HEK293 (cell line): ENCODE measurements around the gene CRTC3.

Experiments used
- AEBP2 ChIP-seq: fragments of 450-650 bp; formaldehyde crosslinking; IDR thresholded peaks from 2 replicates; pipeline ENCODE4 v1.5.1; 2016; ENCODE audit warnings: missing biosample characterization, missing genetic modification characterization, borderline replicate concordance
- BCL11B ChIP-seq: fragments of 450-650 bp; formaldehyde crosslinking; IDR thresholded peaks from 2 replicates; pipeline ENCODE4 v1.5.1; 2016; ENCODE audit warnings: low read depth, missing biosample characterization, missing genetic modification characterization
- EGR2 ChIP-seq: fragments of 450-650 bp; formaldehyde crosslinking; IDR thresholded peaks from 2 replicates; pipeline ENCODE4 v1.5.1; 2016; ENCODE audit warnings: low read depth, missing biosample characterization, missing genetic modification characterization
- FEZF1 ChIP-seq: fragments of 450-650 bp; formaldehyde crosslinking; IDR thresholded peaks from 2 replicates; pipeline ENCODE4 v1.5.1; 2016; ENCODE audit warnings: missing biosample characterization, missing genetic modification characterization
- HOXC10 ChIP-seq: sonication (generic); formaldehyde crosslinking; IDR thresholded peaks from 2 replicates; pipeline ENCODE4 v1.8.1; 2023; ENCODE audit warnings: mild to moderate bottlenecking, missing genetic modification reagents
- KLF1 ChIP-seq: fragments of 450-650 bp; formaldehyde crosslinking; IDR thresholded peaks from 2 replicates; pipeline ENCODE4 v1.5.1; 2016; ENCODE audit warnings: missing biosample characterization, missing genetic modification characterization
- KLF17 ChIP-seq: fragments of 450-650 bp; formaldehyde crosslinking; IDR thresholded peaks from 2 replicates; pipeline ENCODE4 v1.5.1; 2016; ENCODE audit warnings: missing biosample characterization, missing genetic modification characterization
- KLF9 ChIP-seq: fragments of 450-650 bp; formaldehyde crosslinking; IDR thresholded peaks from 2 replicates; pipeline ENCODE4 v1.5.1; 2016; ENCODE audit warnings: missing biosample characterization, missing genetic modification characterization, low read depth
- MEIS1 ChIP-seq: sonication (generic); formaldehyde crosslinking; IDR thresholded peaks from 2 replicates; pipeline ENCODE4 v1.8.1; 2022; ENCODE audit warnings: missing genetic modification reagents, mild to moderate bottlenecking, borderline replicate concordance
- RBAK ChIP-seq: fragments of 450-650 bp; formaldehyde crosslinking; IDR thresholded peaks from 2 replicates; pipeline ENCODE4 v1.5.1; 2016; ENCODE audit warnings: missing biosample characterization, missing genetic modification characterization
- REPIN1 ChIP-seq: fragments of 450-650 bp; formaldehyde crosslinking; IDR thresholded peaks from 2 replicates; pipeline ENCODE4 v1.5.1; 2017; ENCODE audit warnings: missing biosample characterization, missing genetic modification characterization, low read depth
- SALL2 ChIP-seq: fragments of 450-650 bp; formaldehyde crosslinking; IDR thresholded peaks from 2 replicates; pipeline ENCODE4 v1.5.0; 2017; ENCODE audit warnings: missing biosample characterization, mild to moderate bottlenecking, missing genetic modification characterization, borderline replicate concordance
- SCRT2 ChIP-seq: fragments of 450-650 bp; formaldehyde crosslinking; IDR thresholded peaks from 2 replicates; pipeline ENCODE4 v1.5.1; 2016; ENCODE audit warnings: missing biosample characterization, missing genetic modification characterization
- ZEB2 ChIP-seq: fragments of 450-650 bp; formaldehyde crosslinking; IDR thresholded peaks from 2 replicates; pipeline ENCODE4 v1.5.1; 2016; ENCODE audit warnings: missing biosample characterization, missing genetic modification characterization
- ZFHX2 ChIP-seq: fragments of 450-650 bp; formaldehyde crosslinking; conservative IDR thresholded peaks from 2 replicates; pipeline ENCODE4 v1.5.1; 2016; ENCODE audit warnings: missing biosample characterization, missing genetic modification characterization
- ZFP3 ChIP-seq: fragments of 450-650 bp; formaldehyde crosslinking; IDR thresholded peaks from 2 replicates; pipeline ENCODE4 v1.5.1; 2016; ENCODE audit warnings: low read depth, missing biosample characterization, missing genetic modification characterization
- ZFP37 ChIP-seq: fragments of 450-650 bp; formaldehyde crosslinking; IDR thresholded peaks from 2 replicates; pipeline ENCODE4 v1.5.1; 2016; ENCODE audit warnings: missing biosample characterization, missing genetic modification characterization
- ZFP41 ChIP-seq: fragments of 450-650 bp; formaldehyde crosslinking; IDR thresholded peaks from 2 replicates; pipeline ENCODE4 v1.5.1; 2016; ENCODE audit warnings: missing biosample characterization, missing genetic modification characterization, borderline replicate concordance
- ZFP69B ChIP-seq: fragments of 450-650 bp; formaldehyde crosslinking; IDR thresholded peaks from 2 replicates; pipeline ENCODE4 v1.5.1; 2016; ENCODE audit warnings: missing biosample characterization, missing genetic modification characterization
- ZIC2 ChIP-seq: fragments of 450-650 bp; formaldehyde crosslinking; IDR thresholded peaks from 2 replicates; pipeline ENCODE4 v1.5.1; 2016; ENCODE audit warnings: missing biosample characterization, missing genetic modification characterization
- ZNF146 ChIP-seq: fragments of 450-650 bp; formaldehyde crosslinking; IDR thresholded peaks from 2 replicates; pipeline ENCODE4 v1.5.1; 2016; ENCODE audit warnings: missing biosample characterization, missing genetic modification characterization
- ZNF174 ChIP-seq: fragments of 450-650 bp; formaldehyde crosslinking; IDR thresholded peaks from 2 replicates; pipeline ENCODE4 v1.5.0; 2017; ENCODE audit warnings: missing biosample characterization, mild to moderate bottlenecking, missing genetic modification characterization
- ZNF175 ChIP-seq: fragments of 450-650 bp; formaldehyde crosslinking; IDR thresholded peaks from 2 replicates; pipeline ENCODE4 v1.5.1; 2016; ENCODE audit warnings: missing biosample characterization, missing genetic modification characterization
- ZNF239 ChIP-seq: fragments of 450-650 bp; formaldehyde crosslinking; IDR thresholded peaks from 2 replicates; pipeline ENCODE4 v1.5.1; 2016; ENCODE audit warnings: missing biosample characterization, missing genetic modification characterization
- ZNF248 ChIP-seq: fragments of 450-650 bp; formaldehyde crosslinking; IDR thresholded peaks from 2 replicates; pipeline ENCODE4 v1.5.1; 2017; ENCODE audit warnings: missing biosample characterization, missing genetic modification characterization
- ZNF302 ChIP-seq: fragments of 450-650 bp; formaldehyde crosslinking; IDR thresholded peaks from 2 replicates; pipeline ENCODE4 v1.5.1; 2016; ENCODE audit warnings: missing biosample characterization, missing genetic modification characterization, low read depth
- ZNF324 ChIP-seq: fragments of 450-650 bp; formaldehyde crosslinking; IDR thresholded peaks from 2 replicates; pipeline ENCODE4 v1.5.1; 2016; ENCODE audit warnings: missing biosample characterization, missing genetic modification characterization
- ZNF335 ChIP-seq: fragments of 450-650 bp; formaldehyde crosslinking; conservative IDR thresholded peaks from 2 replicates; pipeline ENCODE4 v1.5.1; 2016; ENCODE audit warnings: missing biosample characterization, missing genetic modification characterization
- ZNF366 ChIP-seq: fragments of 450-650 bp; formaldehyde crosslinking; conservative IDR thresholded peaks from 2 replicates; pipeline ENCODE4 v1.5.1; 2016; ENCODE audit warnings: missing biosample characterization, missing genetic modification characterization
- ZNF391 ChIP-seq: fragments of 450-650 bp; formaldehyde crosslinking; IDR thresholded peaks from 2 replicates; pipeline ENCODE4 v1.5.1; 2016; ENCODE audit warnings: low read depth, missing biosample characterization, missing genetic modification characterization, borderline replicate concordance
- ZNF423 ChIP-seq: fragments of 450-650 bp; formaldehyde crosslinking; IDR thresholded peaks from 2 replicates; pipeline ENCODE4 v1.5.1; 2016; ENCODE audit warnings: missing biosample characterization, missing genetic modification characterization
- ZNF433 ChIP-seq: fragments of 450-650 bp; formaldehyde crosslinking; IDR thresholded peaks from 2 replicates; pipeline ENCODE4 v1.5.1; 2016; ENCODE audit warnings: missing biosample characterization, missing genetic modification characterization, low read depth
- ZNF48 ChIP-seq: fragments of 450-650 bp; formaldehyde crosslinking; IDR thresholded peaks from 2 replicates; pipeline ENCODE4 v1.5.1; 2016; ENCODE audit warnings: missing biosample characterization, missing genetic modification characterization
- ZNF510 ChIP-seq: fragments of 450-650 bp; formaldehyde crosslinking; IDR thresholded peaks from 2 replicates; pipeline ENCODE4 v1.5.1; 2018; ENCODE audit warnings: mild to moderate bottlenecking, missing genetic modification characterization, missing biosample characterization; ENCODE audit not compliant: insufficient replicate concordance
- ZNF747 ChIP-seq: fragments of 450-650 bp; formaldehyde crosslinking; IDR thresholded peaks from 2 replicates; pipeline ENCODE4 v1.5.1; 2016; ENCODE audit warnings: missing biosample characterization, missing genetic modification characterization
- ZNF785 ChIP-seq: fragments of 450-650 bp; formaldehyde crosslinking; IDR thresholded peaks from 2 replicates; pipeline ENCODE4 v1.5.1; 2016; ENCODE audit warnings: missing biosample characterization, missing genetic modification characterization
- ZNF792 ChIP-seq: fragments of 450-650 bp; formaldehyde crosslinking; IDR thresholded peaks from 2 replicates; pipeline ENCODE4 v1.5.1; 2016; ENCODE audit warnings: missing biosample characterization, missing genetic modification characterization
- ZSCAN30 ChIP-seq: fragments of 450-650 bp; IDR thresholded peaks from 2 replicates; pipeline ENCODE4 v1.5.1; 2018; ENCODE audit warnings: missing biosample characterization, mild to moderate bottlenecking, missing genetic modification characterization, moderate library complexity
- TF ChIP-seq, protein P1 (sequence below): fragments of 450-650 bp; formaldehyde crosslinking; IDR thresholded peaks from 2 replicates; pipeline ENCODE4 v1.5.1; 2016; ENCODE audit warnings: missing biosample characterization, missing genetic modification characterization

The CRTC3 gene

GRCh38 chr15:90529371-90530249 is at the start of gene CRTC3 (continued):
- no peak for TF ChIP-seq AEBP2 (tag by site-specific recombination)
- no peak for TF ChIP-seq SALL2 (tag by site-specific recombination)
- TF ChIP-seq ZNF423 (tag by site-specific recombination) = 0 out of 2 replicates have a peak, but pooled peaks have one; percentile 16
- TF ChIP-seq ZNF175 (tag by site-specific recombination) = no peak
- TF ChIP-seq FEZF1 = no peak
- TF ChIP-seq KLF9 (tag by site-specific recombination) = no peak
- TF ChIP-seq ZNF747 (tag by site-specific recombination) = no peak
- TF ChIP-seq ZFP3 = no peak
- no peak for TF ChIP-seq KLF17 (tag by site-specific recombination)
- no peak for TF ChIP-seq ZFP37 (tag by site-specific recombination)
- TF ChIP-seq ZNF48 (tag by site-specific recombination) = no peak
- TF ChIP-seq ZNF146 (tag by site-specific recombination) = no peak
- TF ChIP-seq ZNF324 (tag by site-specific recombination) = no peak
- TF ChIP-seq HOXC10 (CRISPR knock-in tag) = no peak
- no peak for TF ChIP-seq ZNF785 (tag by site-specific recombination)
- TF ChIP-seq ZFP41 = no peak
- TF ChIP-seq ZEB2 = peak; percentile 64
- TF ChIP-seq ZNF391 (tag by site-specific recombination) = no peak; the same call in 1 of the 2 replicates
- TF ChIP-seq ZNF433 (tag by site-specific recombination) = no peak
- no peak for TF ChIP-seq ZFHX2
- TF ChIP-seq ZNF248 (tag by site-specific recombination) = no peak
- TF ChIP-seq KLF1 (tag by site-specific recombination) = no peak
- TF ChIP-seq ZIC2 (tag by site-specific recombination) = peak; percentile 13; the same call in 1 of the 2 replicates
- TF ChIP-seq MEIS1 (CRISPR knock-in tag) = no peak
- peak; percentile 91 for TF ChIP-seq ZNF335 (tag by site-specific recombination)
- TF ChIP-seq ZNF792 = no peak
- no peak for TF ChIP-seq BCL11B (tag by site-specific recombination)
- TF ChIP-seq ZNF510 = no peak
- TF ChIP-seq, protein P1, sequence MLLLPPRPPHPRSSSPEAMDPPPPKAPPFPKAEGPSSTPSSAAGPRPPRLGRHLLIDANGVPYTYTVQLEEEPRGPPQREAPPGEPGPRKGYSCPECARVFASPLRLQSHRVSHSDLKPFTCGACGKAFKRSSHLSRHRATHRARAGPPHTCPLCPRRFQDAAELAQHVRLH (tag by site-specific recombination) = no peak
- no peak for TF ChIP-seq ZNF239 (tag by site-specific recombination)
- TF ChIP-seq ZNF366 (tag by site-specific recombination) = no peak
- no peak for TF ChIP-seq SCRT2 (tag by site-specific recombination)
- no peak for TF ChIP-seq ZNF174 (tag by site-specific recombination)
- no peak for TF ChIP-seq ZNF302 (tag by site-specific recombination)
- TF ChIP-seq EGR2 (tag by site-specific recombination) = no peak
- TF ChIP-seq ZFP69B (tag by site-specific recombination) = peak; percentile 37; the same call in 1 of the 2 replicates
- TF ChIP-seq ZSCAN30 (tag by site-specific recombination) = peak; percentile 58; the same call in 1 of the 2 replicates
- TF ChIP-seq REPIN1 (tag by site-specific recombination) = no peak
- no peak for TF ChIP-seq RBAK
